Measurements from ENCODE around the gene CRABP2.

Gene CRABP2

DNA sequence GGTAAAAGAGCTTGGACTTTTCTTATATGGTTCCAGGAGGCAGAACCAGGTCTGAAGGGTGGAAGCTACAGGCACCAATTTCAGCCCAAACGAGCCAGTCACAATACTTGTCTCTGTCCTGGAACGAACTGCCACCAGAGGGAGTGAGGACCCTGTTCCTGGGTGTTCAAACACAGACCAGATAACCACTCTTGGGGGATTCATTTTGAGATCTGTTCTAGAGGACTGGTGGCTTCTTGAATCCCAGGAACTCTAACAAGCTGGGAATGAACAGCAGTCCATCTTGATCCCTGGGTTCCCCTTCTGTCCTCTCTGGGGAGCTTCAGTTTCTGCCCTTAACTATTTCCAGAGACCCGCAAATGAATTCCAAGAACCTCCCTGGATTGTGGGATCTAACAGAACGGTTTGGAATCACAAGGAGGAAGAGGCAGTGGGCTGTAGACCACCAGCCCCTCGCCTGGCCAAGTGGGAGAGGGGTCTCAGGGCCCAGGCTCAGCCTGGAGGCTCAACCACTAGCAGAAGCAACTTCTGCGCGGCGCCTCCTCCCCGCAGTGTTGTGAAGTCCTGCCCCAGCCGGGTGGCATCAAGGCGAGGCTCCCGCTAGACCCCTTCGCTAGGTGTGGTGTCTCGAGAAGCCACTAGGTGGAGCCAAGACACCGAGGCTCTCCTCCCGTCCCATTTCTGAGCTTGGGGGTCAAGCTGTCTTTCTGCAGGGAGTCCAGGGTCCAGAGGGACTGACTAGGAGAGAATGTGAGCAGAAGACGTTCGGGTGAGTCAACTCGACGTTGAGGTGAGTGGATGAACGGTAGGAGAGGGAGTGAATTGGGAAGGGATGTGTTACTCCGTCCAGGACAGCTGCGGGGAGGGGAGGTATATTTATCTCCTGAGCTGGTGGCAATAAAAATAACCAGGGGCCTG is 16.1 kb downstream of the CRABP2 start:
- peaks cover 17% of the 10 kb centered on the region for H3K4me1 ChIP-seq (ENCODE audit: low read length)
- no peaks in the 10 kb centered on the region for H3K36me3 ChIP-seq (replicated peaks; ENCODE audit: low read depth, low read length)
- H3K27ac ChIP-seq (ENCODE audit: low read length), result no peak overlapping the region
- H3K9me3 ChIP-seq (ENCODE audit: insufficient read depth, low read length), result no peaks in the 10 kb centered on the region
- H3K9ac ChIP-seq (ENCODE audit: low read length), result peak overlapping the region; percentile 32; the same call in 1 of the 2 replicates
- no peaks in the 10 kb centered on the region for H3K79me2 ChIP-seq (ENCODE audit: low read length)
- H4K20me1 ChIP-seq (ENCODE audit: insufficient read depth, low read length), result no peaks in the 10 kb centered on the region
- peak overlapping the region; percentile 74 for H2AFZ ChIP-seq (ENCODE audit: low read depth, low read length)
- TF ChIP-seq EZH2phosphoT487 (IDR thresholded peaks at IDR 0.05; ENCODE audit: low read depth), result no peak
- TF ChIP-seq, protein P1, sequence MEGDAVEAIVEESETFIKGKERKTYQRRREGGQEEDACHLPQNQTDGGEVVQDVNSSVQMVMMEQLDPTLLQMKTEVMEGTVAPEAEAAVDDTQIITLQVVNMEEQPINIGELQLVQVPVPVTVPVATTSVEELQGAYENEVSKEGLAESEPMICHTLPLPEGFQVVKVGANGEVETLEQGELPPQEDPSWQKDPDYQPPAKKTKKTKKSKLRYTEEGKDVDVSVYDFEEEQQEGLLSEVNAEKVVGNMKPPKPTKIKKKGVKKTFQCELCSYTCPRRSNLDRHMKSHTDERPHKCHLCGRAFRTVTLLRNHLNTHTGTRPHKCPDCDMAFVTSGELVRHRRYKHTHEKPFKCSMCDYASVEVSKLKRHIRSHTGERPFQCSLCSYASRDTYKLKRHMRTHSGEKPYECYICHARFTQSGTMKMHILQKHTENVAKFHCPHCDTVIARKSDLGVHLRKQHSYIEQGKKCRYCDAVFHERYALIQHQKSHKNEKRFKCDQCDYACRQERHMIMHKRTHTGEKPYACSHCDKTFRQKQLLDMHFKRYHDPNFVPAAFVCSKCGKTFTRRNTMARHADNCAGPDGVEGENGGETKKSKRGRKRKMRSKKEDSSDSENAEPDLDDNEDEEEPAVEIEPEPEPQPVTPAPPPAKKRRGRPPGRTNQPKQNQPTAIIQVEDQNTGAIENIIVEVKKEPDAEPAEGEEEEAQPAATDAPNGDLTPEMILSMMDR (IDR thresholded peaks at IDR 0.05; ENCODE audit: low read depth, low read length), result peak; percentile 92
- H3K4me2 ChIP-seq (ENCODE audit: low read length), result peak overlapping the region; percentile 86
- peaks cover 64% of the 10 kb centered on the region for H3K27me3 ChIP-seq (ENCODE audit: low read depth, low read length)
- H3K4me3 ChIP-seq (ENCODE audit: low read length), result peak overlapping the region; percentile 61

DNA sequence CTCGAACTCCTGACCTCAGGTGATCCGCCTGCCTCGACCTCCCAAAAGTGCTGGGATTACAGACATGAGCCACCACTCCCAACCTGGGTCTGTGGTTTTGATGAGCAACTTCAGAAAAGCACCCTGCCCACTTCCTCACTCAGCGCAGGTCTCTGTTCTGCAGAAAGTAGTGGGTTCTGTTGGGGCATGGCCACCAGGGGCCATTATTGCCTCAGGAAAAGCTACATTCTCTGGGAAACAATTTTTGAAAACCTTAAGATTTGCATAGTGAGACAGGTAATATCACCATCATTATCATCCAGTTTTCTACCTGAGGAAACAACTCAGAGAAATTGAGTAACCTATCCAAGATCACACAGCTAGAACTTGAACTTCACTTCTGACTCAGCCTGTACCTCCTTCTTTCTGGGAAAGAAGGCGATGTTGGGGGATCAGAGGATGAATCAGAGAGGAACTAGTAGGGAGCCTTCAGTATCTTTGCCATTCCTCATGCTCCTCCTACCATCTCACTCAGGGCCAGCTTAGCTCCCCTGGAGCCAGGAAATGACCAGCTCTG is 21.1 kb downstream of the CRABP2 start:
- Histone ChIP-seq H3K9ac (ENCODE audit: low read length) (no peak overlapping the region), H3K4me2 (ENCODE audit: low read length) (peak overlapping the region; percentile 26), H4K20me1 (ENCODE audit: insufficient read depth, low read length) (no peaks in the 10 kb centered on the region), H3K27ac (ENCODE audit: low read length) (no peak overlapping the region), H3K27me3 (ENCODE audit: low read depth, low read length) (peaks cover 56% of the 10 kb centered on the region), H3K4me3 (ENCODE audit: low read length) (no peak overlapping the region), H2AFZ (ENCODE audit: low read depth, low read length) (no peak overlapping the region), H3K9me3 (ENCODE audit: insufficient read depth, low read length) (no peaks in the 10 kb centered on the region), H3K36me3 (replicated peaks; ENCODE audit: low read depth, low read length) (no peaks in the 10 kb centered on the region), H3K4me1 (ENCODE audit: low read length) (peaks cover 24% of the 10 kb centered on the region), H3K79me2 (ENCODE audit: low read length) (no peaks in the 10 kb centered on the region)
- TF ChIP-seq EZH2phosphoT487 (IDR thresholded peaks at IDR 0.05; ENCODE audit: low read depth), result no peak
- TF ChIP-seq, protein P1 (IDR thresholded peaks at IDR 0.05; ENCODE audit: low read depth, low read length), result peak; percentile 45

DNA sequence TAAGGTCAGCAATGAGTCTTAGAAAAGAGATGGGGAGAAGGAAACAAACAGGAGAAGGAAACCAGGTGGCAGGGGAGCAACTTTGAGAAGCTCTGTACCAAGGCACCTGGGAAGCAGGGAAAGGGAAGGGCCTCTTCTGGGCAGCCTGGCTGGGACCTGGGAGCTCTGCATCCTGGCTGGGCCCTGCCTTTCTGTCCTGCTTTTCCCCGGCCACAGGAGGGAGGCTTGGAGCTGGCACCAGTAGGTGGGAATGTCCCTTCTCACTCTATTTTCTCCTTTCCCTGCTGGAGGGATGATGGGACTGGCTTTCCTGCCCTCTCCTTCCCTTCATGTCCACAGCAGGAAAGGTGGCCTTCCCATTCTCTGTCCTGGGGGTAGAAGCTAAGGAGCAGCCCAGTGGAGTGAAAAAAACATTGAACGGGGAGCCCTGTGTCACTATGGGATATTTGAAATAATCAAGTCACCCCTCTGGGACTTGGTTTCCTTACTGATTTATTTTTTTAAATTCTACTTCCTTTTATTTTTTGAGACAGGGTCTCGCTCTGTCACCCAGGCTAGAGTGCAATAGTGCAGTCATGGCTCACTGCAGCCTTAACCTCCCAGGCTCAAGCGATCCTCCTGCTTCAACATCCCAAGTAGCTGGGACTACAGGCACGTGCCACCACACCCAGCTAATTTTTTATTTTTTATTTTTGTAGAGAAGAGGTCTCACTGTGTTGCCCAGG is 23.1 kb downstream of the CRABP2 start:
- Histone ChIP-seq H3K9ac (ENCODE audit: low read length) (no peak overlapping the region), H3K9me3 (ENCODE audit: insufficient read depth, low read length) (no peaks in the 10 kb centered on the region), H3K27me3 (ENCODE audit: low read depth, low read length) (peaks cover 65% of the 10 kb centered on the region), H3K36me3 (replicated peaks; ENCODE audit: low read depth, low read length) (no peaks in the 10 kb centered on the region), H3K4me2 (ENCODE audit: low read length) (no peak overlapping the region), H2AFZ (ENCODE audit: low read depth, low read length) (no peak overlapping the region), H3K79me2 (ENCODE audit: low read length) (no peaks in the 10 kb centered on the region), H4K20me1 (ENCODE audit: insufficient read depth, low read length) (no peaks in the 10 kb centered on the region), H3K4me1 (ENCODE audit: low read length) (peaks cover 20% of the 10 kb centered on the region), H3K4me3 (ENCODE audit: low read length) (no peak overlapping the region), H3K27ac (ENCODE audit: low read length) (no peak overlapping the region)
- TF ChIP-seq, protein P1 (IDR thresholded peaks at IDR 0.05; ENCODE audit: low read depth, low read length), result no peak
- no peak for TF ChIP-seq EZH2phosphoT487 (IDR thresholded peaks at IDR 0.05; ENCODE audit: low read depth)
